AG09319 (cell line): ENCODE measurements around the gene CPSF4.

Source experiments
- DNase-seq: peaks from one replicate; pipeline ENCODE4 v3.0.0-alpha.2; 2010; ENCODE audit warnings: low read depth; ENCODE audit errors: extremely low read depth
- CTCF ChIP-seq: IDR thresholded peaks from 2 replicates; pipeline ENCODE4 v1.5.1; 2011; ENCODE audit warnings: low read depth, mild to moderate bottlenecking, inconsistent platforms, low read length, moderate library complexity

Gene CPSF4

DNA sequence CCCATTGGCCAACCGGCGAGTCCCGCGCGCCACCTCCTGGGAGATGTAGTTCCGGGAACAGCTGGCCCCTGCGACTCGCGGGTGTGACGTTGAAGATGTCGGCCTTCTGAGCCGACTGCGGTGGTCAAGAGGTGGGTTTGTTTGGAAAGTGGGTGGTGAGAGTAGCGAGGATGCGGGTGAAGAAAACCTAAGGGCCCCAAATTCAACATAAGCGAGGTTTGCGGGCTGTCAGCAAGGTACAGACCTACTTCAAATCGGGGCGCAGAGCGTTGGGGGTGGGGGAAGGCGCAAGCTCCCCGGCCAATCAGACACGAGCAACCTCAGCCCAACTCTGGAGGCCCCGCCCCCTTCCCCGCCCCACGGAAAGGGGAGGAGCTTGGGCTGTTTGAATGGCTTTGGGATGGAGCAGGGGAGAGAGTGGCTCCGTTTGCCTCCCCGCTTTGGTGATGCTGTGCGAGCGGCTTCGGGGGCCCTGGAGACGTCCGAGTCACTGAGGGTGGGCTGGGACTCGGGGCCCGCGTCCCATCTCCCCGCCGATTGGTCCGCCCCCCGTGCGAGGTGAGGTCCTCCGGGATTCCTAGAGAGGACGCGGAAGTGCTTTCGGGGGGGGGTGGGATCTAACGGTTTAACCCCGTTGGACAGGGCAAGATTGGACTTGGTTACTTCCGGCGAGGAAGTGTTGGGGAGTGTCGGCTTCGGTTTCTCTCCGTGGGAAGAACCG is 66.0 kb downstream of the CPSF4 start, which contains the start of gene ZKSCAN5:
TSS of gene ZKSCAN5 (plus strand) at position 60 of the 721 bp plus-strand sequence. CDS start 1,383 bp downstream, outside the sequence.
- TF ChIP-seq CTCF = no peak
- peak; percentile 90 for DNase-seq

GRCh38 chr7:99505324-99505662 is 66.5 kb downstream of the CPSF4 start:
- DNase-seq = no peak
- no peak for TF ChIP-seq CTCF
